Endothelial cell of umbilical vein (primary cell): Measurements from ENCODE around the gene HOXA9. TPM values are rescaled to one million over a fixed set of nuclear protein-coding genes. Genes with fewer than 3 reads are reported as not detected.

ENCODE experiments used
- BruUV-seq: library from RNA; stranded (reverse); fragments of 400-500 nt; replicated peaks from 2 replicates; lab custom pipeline; 2021; lab: Mats Ljungman, UMichigan
- CTCF ChIA-PET: fragments of 300-600, 350-600 bp; sonication (Branson Sonifier 250); formaldehyde crosslinking; loops from one replicate; lab custom pipeline; 2021; ENCODE audit warnings: antibody characterized with exemption, inconsistent platforms; lab: Charles Lee
- POLR2A ChIA-PET: fragments of 300-600, 350-600 bp; sonication (Branson Sonifier 250); formaldehyde crosslinking; loops from one replicate; lab custom pipeline; 2021; ENCODE audit warnings: antibody characterized with exemption, inconsistent platforms; lab: Charles Lee
- DNase-seq: peaks from one replicate; pipeline ENCODE4 v3.0.0-alpha.2; 2011; ENCODE audit warnings: low read depth, low spot score
- FAIRE-seq: peaks from 2 replicates; lab custom pipeline; 2011; peaks lifted over from hg19 to GRCh38; lab: Jason Lieb, UNC
- H2AFZ ChIP-seq: 2 replicates; pipeline ENCODE4 v1.6.0; 2012; ENCODE audit warnings: low read depth, low read length, control low read depth, inconsistent platforms
- H3K27ac ChIP-seq: 2 replicates; pipeline ENCODE4 v1.5.1; 2011; ENCODE audit warnings: low read depth, mild to moderate bottlenecking, control low read depth, low read length, moderate library complexity; ENCODE audit not compliant: insufficient read depth
- H3K27me3 ChIP-seq, 2 experiments: 2 replicates each; pipeline versions ENCODE4 v1.6.0 to v1.6.1; 2011; ENCODE audit warnings: low read length in 2 of 2, mixed read lengths in 1 of 2; ENCODE audit not compliant: control insufficient read depth in 2 of 2, insufficient read depth in 2 of 2
- H3K36me3 ChIP-seq, 2 experiments: 2 replicates in 1 of 2; 3 replicates in 1 of 2; pipeline ENCODE4 v1.5.1; 2011; ENCODE audit warnings: low read length in 2 of 2, mild to moderate bottlenecking in 1 of 2, moderate library complexity in 1 of 2; ENCODE audit not compliant: control insufficient read depth in 2 of 2, insufficient read depth in 2 of 2; ENCODE audit errors: extremely low read depth in 1 of 2
- H3K4me1 ChIP-seq: 3 replicates; pipeline ENCODE4 v1.5.1; 2011; ENCODE audit warnings: mild to moderate bottlenecking, low read length; ENCODE audit not compliant: control insufficient read depth, insufficient read depth; ENCODE audit errors: extremely low read depth
- H3K4me2 ChIP-seq: 2 replicates; pipeline ENCODE4 v1.6.1; 2011; ENCODE audit warnings: low read length, control low read depth, mixed read lengths; ENCODE audit not compliant: insufficient read depth
- H3K4me3 ChIP-seq, 3 experiments: fragments of 200-600 bp in 1 of 3; sonication (generic), shearing (Covaris generic) in 1 of 3; replicated peaks in 1 of 3; 2 replicates each; pipeline ENCODE4 v1.5.1; 2011 to 2016; ENCODE audit warnings: control low read depth in 3 of 3, low read length in 3 of 3, mild to moderate bottlenecking in 2 of 3, inconsistent platforms in 1 of 3, low read depth in 1 of 3, moderate library complexity in 1 of 3; ENCODE audit not compliant: insufficient read depth in 1 of 3
- H3K79me2 ChIP-seq: 2 replicates; pipeline ENCODE4 v1.6.0; 2012; ENCODE audit warnings: low read length, inconsistent platforms; ENCODE audit not compliant: control insufficient read depth, insufficient read depth
- H3K9ac ChIP-seq: replicated peaks from 2 replicates; pipeline ENCODE3; 2011; ENCODE audit warnings: low read length, control low read depth; ENCODE audit not compliant: insufficient read depth; ENCODE audit errors: extremely low read depth
- H3K9me1 ChIP-seq: replicated peaks from 3 replicates; pipeline ENCODE4 v1.6.0; 2011; ENCODE audit warnings: mild to moderate bottlenecking, low read length; ENCODE audit not compliant: control insufficient read depth, insufficient read depth; ENCODE audit errors: extremely low read depth
- H3K9me3 ChIP-seq: replicated peaks from 2 replicates; pipeline ENCODE4 v1.5.1; 2012; ENCODE audit warnings: low read length, inconsistent platforms; ENCODE audit not compliant: control insufficient read depth, insufficient read depth
- H4K20me1 ChIP-seq: replicated peaks from 2 replicates; pipeline ENCODE3; 2011; ENCODE audit warnings: mild to moderate bottlenecking, low read length; ENCODE audit not compliant: control insufficient read depth, insufficient read depth; ENCODE audit errors: extremely low read depth
- CTCF ChIP-seq, 2 donors: IDR thresholded peaks; 1 replicate in 1 of 2; 2 replicates in 1 of 2; pipeline ENCODE4 v1.5.1; 2011; ENCODE audit warnings: low read length in 2 of 2, mild to moderate bottlenecking in 2 of 2, moderate library complexity in 2 of 2, control low read depth in 1 of 2, inconsistent platforms in 1 of 2, low read depth in 1 of 2; ENCODE audit not compliant: insufficient read depth in 1 of 2; ENCODE audit errors: extremely low read depth in 1 of 2
- EZH2 ChIP-seq: IDR thresholded peaks from 2 replicates; pipeline ENCODE4 v1.6.1; 2012; ENCODE audit warnings: borderline replicate concordance, low read depth, mild to moderate bottlenecking, moderate library complexity, low read length, inconsistent platforms; ENCODE audit not compliant: severe bottlenecking
- FOS ChIP-seq: IDR thresholded peaks from 2 replicates; pipeline ENCODE4 v1.6.1; 2011; ENCODE audit warnings: mild to moderate bottlenecking, low read length, moderate library complexity, borderline replicate concordance; ENCODE audit not compliant: insufficient read depth
- GATA2 ChIP-seq: IDR thresholded peaks from 2 replicates; pipeline ENCODE4 v1.7.0; 2011; ENCODE audit warnings: low read depth, mild to moderate bottlenecking, moderate library complexity, mixed read lengths, low read length; ENCODE audit not compliant: insufficient read length, insufficient read depth
- JUN ChIP-seq: IDR thresholded peaks from 2 replicates; pipeline ENCODE4 v1.6.1; 2011; ENCODE audit warnings: borderline replicate concordance, low read depth; ENCODE audit not compliant: insufficient read length, insufficient read depth
- MAX ChIP-seq: IDR thresholded peaks from 2 replicates; pipeline ENCODE4 v1.6.1; 2011; ENCODE audit not compliant: insufficient read depth, insufficient read length
- MYC ChIP-seq: IDR thresholded peaks from one replicate; pipeline ENCODE4 v1.6.1; 2011; ENCODE audit warnings: mild to moderate bottlenecking, low read depth, low read length
- POLR2A ChIP-seq: IDR thresholded peaks from 2 replicates; pipeline ENCODE4 v1.6.1; 2012; ENCODE audit warnings: low read depth, mild to moderate bottlenecking, control low read depth, low read length
- POLR2AphosphoS5 ChIP-seq: IDR thresholded peaks from 2 replicates; pipeline ENCODE4 v1.6.1; 2012; ENCODE audit warnings: low read depth, mild to moderate bottlenecking, control low read depth, low read length, moderate library complexity; ENCODE audit not compliant: insufficient read depth
- dilution Hi-C: fragments of 300-500 bp; cut with MboI; formaldehyde crosslinking; loops from one replicate; pipeline ENCODE4 v1.15.0; 2019; ENCODE audit warnings: low sequenced_read_pairs; ENCODE audit not compliant: extremely low pct_ligation_motif_present
- intact Hi-C: fragments of 100-400 bp; cut with micrococcal nuclease; formaldehyde crosslinking; loops from one replicate; pipeline ENCODE4 v1.10.0; 2022
- polyA plus RNA-seq, 4 experiments: library from polyadenylated mRNA; depleted of rRNA in 3 of 4; stranded (reverse) in 3 of 4; unstranded in 1 of 4; fragments of >200 nt; gene quantifications; 2 replicates each; pipeline versions ENCODE4 v1.2.1 to v1.2.3, GENCODE V29; 2011 to 2012; ENCODE audit warnings: missing spikeins in 1 of 4
- total RNA-seq: library from RNA; stranded (reverse); gene quantifications from 2 replicates; pipeline ENCODE4 v1.2.3, GENCODE V29; 2021

Gene HOXA9
- total and polyA plus RNA-seq, 2 donors (not counting 3 experiments of a cell fraction or from before 2014, with no cell fraction given): 47.2 to 61.6 TPM

DNA sequence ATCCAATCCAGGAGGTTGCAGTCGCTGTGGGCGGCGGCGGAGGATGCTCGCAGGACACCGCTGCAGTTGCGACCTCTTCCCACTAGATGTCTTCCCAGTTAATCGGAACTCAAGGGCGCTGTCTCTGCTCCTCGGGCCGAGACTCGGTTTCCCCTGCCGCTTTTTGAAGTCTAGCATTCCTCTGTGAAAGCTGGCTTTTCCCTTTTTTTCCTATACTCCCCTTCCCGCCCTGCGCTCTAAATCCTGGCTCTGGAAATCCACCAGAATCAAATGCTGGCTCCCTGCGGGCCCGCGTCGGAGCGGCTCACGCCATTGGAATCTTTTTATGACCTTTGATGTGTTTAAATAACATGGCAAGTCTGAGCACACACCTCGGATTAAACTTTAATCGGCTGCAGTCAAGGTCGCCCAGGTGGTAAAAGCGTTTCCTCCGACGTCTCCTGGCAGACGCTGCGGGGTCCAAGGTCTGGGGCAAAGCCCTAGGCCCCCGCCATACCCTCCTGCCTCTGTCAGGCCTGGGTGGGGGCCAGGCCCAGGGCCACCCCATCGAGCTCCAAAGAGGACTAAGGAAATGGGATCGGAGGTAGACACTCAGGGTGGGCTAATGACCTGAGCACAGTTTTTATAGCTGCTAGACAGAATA is 45.2 kb upstream of the HOXA9 start:
- H2AFZ ChIP-seq: peak overlapping the region; percentile 44
- no peaks in the 10 kb centered on the region for H3K36me3 ChIP-seq
- intact Hi-C loops: loop anchor here (1.0 to 5.0 kb wide), 4 partner anchors 14 to 867 kb away; no protein-coding TSS in a partner anchor
- TF ChIP-seq EZH2 (peak; percentile 39), POLR2AphosphoS5 (no peak), CTCF (IDR thresholded peaks at IDR 0.05; ENCODE audit: extremely low read depth in 1 of 2, insufficient read depth in 1 of 2, low read depth in 1 of 2, low read length in 2 of 2) (peak; percentile 56 to 82)
- H3K4me2 ChIP-seq: peak overlapping the region; percentile 60
- FAIRE-seq (peak; percentile 61), DNase-seq (no peak)
- H4K20me1 ChIP-seq: no peaks in the 10 kb centered on the region
- BruUV-seq: no TSS peak
- POLR2A ChIA-PET: no interaction called here
- peaks cover 73 to 77% of the 10 kb centered on the region in 2 experiments for H3K27me3 ChIP-seq
- no peak overlapping the region for H3K9ac ChIP-seq
- CTCF ChIA-PET: interaction anchor here (0.6 to 2.7 kb wide), 30 partner anchors 8 to 887 kb away, joined by 3 to 30 read pairs (median 4); partner anchors contain the start of genes EVX1 and HOXA13
- peak overlapping the region in 1 of 3 experiments; percentile 29 for H3K4me3 ChIP-seq
- no peaks in the 10 kb centered on the region for H3K9me3 ChIP-seq
- no peak overlapping the region for H3K27ac ChIP-seq
- H3K79me2 ChIP-seq: no peaks in the 10 kb centered on the region
- dilution Hi-C loops: no loop called here
- no peaks in the 10 kb centered on the region for H3K9me1 ChIP-seq
- H3K4me1 ChIP-seq: peaks cover 15% of the 10 kb centered on the region

DNA sequence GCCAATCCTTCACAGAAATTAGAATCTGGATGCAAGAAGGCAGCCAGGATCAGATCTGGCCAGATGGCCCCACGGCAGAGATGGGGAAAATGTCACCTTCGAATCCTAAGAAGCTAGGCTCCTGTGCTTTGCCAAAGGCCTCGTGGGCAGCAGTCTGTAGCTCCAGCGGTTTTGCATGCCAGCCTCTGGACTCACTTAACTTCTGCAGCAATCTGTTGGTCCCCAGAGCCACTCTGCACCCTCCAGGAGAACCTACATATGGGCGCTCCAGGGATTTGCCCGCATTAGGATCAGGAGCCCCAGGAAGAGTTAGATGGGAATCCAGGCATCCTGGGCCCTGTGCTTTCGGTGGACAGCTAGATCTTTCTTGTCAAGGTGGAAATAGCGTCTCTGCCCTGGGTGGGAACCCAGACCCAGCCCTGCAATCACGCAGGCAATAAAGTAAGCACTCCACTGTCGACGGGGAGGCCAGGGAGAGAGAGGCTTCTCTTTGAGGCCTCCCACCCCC is 44.6 kb upstream of the HOXA9 start:
- H2AFZ ChIP-seq: no peak overlapping the region
- H3K27me3 ChIP-seq: peaks cover 77 to 78% of the 10 kb centered on the region in 2 experiments
- H3K9me1 ChIP-seq: no peaks in the 10 kb centered on the region
- no peak overlapping the region for H3K4me2 ChIP-seq
- no peak overlapping the region for H3K4me3 ChIP-seq
- no peak for FAIRE-seq
- H4K20me1 ChIP-seq: no peaks in the 10 kb centered on the region
- no peaks in the 10 kb centered on the region for H3K9me3 ChIP-seq
- no peaks in the 10 kb centered on the region for H3K36me3 ChIP-seq
- H3K9ac ChIP-seq: no peak overlapping the region
- dilution Hi-C loops (no loop called here), intact Hi-C loops (loop anchor here (1.0 to 5.0 kb wide), 4 partner anchors 15 to 867 kb away; no protein-coding TSS in a partner anchor)
- DNase-seq: no peak
- no peak overlapping the region for H3K27ac ChIP-seq
- TF ChIP-seq MAX (no peak), POLR2A (no peak), CTCF (IDR thresholded peaks at IDR 0.05; ENCODE audit: extremely low read depth in 1 of 2, insufficient read depth in 1 of 2, low read depth in 1 of 2, low read length in 2 of 2) (no peak), MYC (no peak), POLR2AphosphoS5 (no peak), FOS (no peak), EZH2 (no peak), JUN (no peak), GATA2 (no peak)
- no peaks in the 10 kb centered on the region for H3K79me2 ChIP-seq
- BruUV-seq: no TSS peak
- CTCF ChIA-PET: interaction anchor here (0.6 to 2.7 kb wide), 21 partner anchors 11 to 887 kb away, joined by 3 to 30 read pairs (median 5); partner anchors contain the start of genes EVX1 and HOXA13
- POLR2A ChIA-PET: no interaction called here
- peaks cover 21% of the 10 kb centered on the region for H3K4me1 ChIP-seq
